ENCODE data around the gene S100A2.

S100A2 gene

DNA sequence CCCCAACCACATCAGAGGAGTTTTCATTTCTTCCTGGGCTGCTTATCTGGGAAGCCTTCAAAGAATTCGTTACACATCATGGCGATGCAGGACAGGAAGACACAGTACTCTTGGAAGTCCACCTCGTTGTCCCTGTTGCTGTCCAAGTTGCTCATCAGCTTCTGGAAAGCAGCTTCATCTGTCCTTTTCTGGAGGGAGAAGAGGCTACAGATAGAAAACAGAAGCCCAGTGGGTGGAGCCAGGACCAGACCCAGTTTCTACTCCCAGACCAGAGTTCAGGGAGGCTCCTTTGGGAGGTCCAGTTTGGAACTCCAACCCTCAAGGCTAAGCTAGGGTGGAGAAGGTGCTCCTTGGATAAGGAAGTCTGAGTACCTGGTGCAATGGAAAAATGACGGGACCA lies 21.9 kb downstream of the S100A2 start:
- no peak for DNase-seq

DNA sequence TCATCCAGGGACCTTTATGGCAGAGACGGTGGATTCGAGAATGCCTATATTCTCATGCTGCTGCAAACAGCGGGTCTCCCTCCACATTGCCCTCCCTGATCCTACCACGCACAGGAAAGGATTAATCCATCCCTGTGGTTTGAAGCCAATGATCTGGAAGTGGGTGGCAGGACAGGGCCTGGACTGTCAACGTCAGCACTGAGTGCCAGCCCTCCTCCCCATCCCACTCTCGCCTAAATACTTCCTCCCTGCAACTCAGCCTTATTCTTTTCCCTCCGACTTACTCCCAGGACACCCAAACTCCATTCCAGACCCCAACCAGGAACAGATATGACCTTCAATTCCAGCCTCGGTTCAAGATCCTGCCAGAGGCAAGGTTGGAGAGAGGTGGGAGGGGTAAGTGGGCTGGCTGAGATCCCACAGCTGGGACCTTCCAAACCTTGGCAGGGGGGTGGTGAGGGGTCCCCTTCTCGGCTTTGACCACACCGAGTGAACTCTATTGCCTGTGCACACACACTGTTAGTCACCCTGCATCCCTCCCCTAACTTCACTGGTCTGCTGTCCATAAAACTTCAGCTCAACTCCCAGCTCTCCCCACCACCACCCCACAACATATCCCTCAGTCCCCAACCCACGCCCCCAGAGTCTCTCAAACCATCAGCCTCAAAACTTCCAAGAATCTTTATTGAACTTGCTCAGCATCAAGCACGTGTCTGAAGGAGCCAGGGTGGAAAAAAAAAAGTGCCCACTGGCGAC lies 22.5 kb downstream of the S100A2 start:
- DNase-seq: no peak

DNA sequence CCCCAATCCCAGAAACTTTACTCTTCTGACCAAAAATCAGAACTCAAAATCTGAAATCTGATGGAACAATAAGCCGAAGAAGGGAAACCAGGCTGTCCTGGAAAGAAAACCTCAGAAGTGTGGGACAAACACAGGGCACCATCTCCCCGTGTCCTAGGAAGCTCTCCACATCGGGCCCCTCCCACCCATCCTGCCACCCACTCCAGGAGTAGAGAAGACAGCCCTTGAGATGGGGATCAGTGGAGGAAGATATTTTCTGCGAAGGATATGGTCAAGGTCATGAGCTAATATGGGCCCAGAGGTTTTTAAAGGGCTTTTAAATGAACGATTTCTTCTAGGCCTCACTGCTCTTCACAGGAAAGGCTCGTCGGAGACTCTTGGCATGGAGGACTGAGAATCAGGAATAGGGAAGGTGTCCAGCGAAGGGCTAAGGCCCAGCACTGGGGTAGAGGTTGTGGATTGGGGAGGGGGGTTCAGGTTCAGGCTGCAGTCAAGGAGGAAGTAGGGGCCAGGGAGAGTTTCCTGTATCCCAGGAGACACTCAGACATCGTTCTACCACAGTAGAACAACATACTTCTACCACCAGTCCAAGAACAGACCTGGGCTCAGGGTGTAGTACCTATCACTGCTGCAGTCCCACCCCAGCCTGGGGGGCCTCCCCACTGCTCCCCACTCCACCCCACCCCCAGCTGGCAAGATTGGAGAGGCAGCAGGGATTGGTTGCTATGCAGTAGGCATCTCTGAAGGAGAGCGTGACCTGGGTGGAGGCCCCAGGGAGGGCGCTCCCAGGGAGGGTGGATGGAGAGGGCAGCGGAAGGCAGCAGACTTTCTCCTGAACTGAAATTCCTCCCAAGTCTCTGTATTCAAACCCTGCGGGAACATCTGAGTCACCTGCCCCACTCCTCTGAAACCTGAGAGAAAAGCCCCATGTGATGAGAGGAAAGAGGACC lies 23.7 kb downstream of the S100A2 start:
- DNase-seq: no peak

DNA sequence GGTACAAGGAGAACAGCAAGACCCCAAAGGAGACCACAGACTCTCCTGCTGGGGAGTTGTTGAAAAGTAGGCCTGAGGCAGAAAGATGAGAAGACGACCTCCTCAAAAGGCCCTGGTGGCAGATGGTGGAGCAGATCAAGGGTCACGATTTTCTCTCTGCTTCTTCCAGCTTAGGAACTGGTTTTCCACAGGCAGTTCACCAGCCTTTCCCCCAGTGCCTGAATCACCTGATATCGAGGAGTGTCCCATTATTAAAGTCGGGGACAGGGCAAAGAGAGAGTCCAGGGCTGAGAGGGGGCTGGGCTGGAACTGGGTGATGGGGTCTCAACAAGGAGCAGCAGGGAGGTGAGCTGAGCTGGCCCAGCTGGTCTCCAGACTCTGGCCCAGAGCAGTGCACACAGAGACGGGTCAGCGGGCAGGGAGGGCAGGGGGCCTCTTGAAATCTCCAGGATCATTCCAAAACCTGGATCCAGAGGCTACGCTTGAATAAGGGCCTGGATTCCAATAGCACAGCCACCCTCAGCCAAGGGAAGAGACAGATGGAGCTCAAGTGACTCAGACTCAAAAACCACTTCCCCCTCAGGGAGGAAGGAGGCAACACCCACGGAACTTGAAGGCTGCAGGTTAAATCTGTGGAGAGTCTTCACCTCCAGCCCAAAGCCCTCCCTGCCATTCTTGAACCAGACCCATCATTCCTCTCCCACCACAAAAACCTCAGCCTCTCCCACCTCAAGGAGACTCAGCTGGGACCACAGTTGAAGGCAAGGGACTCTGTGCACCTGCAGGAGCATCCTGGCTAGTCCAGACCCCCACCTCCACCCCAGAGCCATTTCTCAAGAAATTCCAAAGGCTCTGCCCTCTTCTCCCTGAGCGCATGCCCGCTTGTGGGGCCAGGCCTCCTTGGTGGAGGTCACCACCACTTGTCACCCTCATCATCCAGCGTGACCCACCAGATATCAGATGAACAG lies 25.0 kb downstream of the S100A2 start, which contains the start of gene S100A5:
Gene S100A5, minus strand, starts transcription at position 541 of the 968 bp plus-strand sequence. CDS start 743 bp downstream, outside the sequence.
- peak; percentile 52 for DNase-seq

DNA sequence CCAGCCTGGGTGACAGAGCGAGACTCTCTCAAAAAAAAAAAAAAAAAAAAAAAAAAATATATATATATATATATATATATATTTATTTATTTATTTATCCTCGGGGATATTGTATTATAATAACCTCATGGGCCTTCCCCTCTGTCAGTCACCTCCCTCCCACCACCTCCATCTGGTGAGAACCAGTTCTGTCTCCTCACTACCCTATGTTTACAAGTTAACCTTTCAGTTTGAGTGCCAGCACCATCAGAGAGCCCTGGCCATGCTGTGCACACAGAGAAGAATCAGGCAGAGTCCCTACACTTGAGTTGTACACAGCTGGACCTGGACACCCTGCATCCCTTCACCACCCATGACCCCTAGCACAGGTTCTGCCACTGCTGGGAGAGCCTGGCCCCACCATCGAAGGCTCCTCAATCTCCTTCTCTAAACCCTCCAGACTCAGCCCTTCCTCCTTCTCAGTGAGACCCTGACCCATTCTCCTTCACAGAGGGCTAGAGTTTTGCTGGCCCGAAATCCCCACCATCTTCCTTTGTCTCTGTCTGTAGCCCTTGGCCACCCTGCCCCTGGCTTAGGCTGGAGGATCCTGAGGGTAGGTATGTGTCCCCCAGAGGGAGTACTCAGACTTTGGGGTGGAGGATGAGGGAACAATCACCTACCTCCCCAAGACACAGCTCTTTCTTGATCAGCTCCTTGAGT lies 26.1 kb downstream of the S100A2 start:
- peak; percentile 20 for DNase-seq

DNA sequence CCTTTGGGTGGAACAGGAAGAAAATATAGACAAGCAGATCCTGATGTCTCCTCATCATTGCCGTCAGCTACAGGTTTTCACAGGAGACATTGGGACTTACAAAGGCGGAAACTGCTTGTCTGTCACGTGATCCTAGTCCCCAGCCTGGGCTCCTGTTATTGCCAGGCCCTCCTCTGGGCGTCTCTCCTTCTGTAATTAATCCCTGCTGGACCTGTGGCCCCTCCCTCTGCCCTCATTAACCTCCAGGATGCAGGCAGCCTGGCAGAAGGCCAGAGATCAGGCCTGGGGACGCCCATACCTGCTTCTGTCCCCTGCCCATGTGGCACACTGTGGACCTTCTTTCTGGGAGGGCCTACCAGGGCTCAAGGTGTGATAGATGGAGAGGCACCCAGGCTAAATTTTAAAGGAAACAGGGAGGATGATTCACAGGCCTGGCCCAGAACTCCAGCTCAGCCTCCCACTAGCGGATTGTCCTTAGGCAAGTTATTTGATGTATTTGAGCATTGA lies 27.3 kb downstream of the S100A2 start:
- DNase-seq: peak; percentile 79

DNA sequence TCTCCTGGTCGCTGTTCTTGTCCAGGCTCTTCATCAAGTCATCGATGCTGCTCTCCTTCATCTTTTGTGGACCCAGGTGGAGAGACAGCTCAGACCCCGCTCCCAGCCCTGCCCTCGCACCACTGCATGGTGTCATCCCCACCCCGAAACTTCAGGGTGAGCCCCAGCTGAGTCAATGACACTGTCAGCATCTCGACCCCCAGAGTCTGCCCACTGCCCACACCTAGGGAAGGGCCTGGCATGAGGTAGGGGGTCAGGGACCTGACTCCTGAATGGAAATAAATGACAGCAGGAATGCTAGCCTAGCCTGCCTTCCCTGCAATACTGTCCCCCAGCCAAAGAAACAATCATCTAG lies 28.3 kb downstream of the S100A2 start:
- DNase-seq: no peak

DNA sequence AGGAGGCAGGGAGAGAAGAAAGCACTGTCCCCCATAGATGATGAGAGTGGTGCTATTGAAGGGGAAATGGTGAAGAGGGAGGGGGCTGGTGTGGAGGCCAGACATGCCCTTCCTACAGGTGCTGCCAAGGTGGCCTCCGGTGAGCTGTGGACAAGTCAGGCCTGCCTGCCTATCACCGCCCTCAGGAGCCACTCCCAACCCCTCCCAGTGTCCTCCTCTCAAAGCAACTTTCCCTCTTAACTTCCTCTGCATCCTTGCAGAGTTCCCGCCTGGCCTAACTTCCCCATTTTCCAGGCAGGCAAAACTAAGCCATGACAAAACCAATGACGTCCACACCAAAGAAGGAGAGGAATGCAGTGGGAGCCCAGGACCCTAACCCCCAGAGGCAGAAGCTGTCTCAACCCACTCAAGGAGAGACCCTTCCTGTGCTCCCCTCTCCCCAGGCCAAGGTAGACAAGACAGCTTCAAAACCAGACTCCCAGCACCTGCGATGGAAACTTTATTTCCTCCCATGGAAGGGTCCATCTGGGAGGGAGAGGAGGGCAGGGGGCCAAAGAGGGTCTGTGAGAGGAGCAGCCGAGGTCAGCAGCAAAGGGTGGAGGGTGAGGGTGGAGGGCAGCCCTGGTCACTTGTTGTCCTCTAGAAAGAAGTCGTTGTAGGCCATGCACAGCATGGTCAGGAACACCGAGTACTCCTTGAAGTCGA lies 28.8 kb downstream of the S100A2 start:
- no peak for DNase-seq

DNA sequence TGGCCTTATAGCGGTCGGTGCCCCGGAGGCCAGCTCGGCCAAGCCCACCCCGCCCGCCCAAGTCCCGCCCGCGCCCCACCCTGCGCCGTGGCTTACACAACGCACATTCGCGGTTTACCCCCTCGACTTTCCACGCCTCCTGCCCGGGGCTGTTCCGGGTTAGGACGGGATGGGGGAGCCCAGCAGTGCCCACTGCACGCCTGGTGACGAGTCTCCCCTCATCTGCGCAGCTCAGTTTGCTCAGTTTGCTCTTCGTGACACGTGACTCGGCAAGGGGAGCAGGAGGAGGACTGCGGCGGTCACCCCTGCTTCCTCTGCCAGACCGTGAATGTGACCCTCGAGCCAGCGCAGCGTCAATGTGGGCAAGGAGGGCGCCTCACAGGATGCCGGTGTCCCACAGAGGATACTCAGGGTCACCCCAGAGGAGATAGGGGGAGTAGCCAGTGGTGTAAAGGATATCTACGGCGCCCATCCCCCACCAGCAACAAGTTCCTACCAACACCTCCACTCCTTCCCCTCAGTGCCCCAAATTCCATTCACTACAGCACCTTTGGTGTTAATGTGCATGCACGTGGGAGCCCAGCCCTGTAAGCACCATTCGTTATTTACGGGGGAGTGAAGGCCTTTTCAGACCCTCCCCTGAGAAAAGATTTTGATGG lies 29.5 kb downstream of the S100A2 start:
- peak; percentile 43 for DNase-seq

DNA sequence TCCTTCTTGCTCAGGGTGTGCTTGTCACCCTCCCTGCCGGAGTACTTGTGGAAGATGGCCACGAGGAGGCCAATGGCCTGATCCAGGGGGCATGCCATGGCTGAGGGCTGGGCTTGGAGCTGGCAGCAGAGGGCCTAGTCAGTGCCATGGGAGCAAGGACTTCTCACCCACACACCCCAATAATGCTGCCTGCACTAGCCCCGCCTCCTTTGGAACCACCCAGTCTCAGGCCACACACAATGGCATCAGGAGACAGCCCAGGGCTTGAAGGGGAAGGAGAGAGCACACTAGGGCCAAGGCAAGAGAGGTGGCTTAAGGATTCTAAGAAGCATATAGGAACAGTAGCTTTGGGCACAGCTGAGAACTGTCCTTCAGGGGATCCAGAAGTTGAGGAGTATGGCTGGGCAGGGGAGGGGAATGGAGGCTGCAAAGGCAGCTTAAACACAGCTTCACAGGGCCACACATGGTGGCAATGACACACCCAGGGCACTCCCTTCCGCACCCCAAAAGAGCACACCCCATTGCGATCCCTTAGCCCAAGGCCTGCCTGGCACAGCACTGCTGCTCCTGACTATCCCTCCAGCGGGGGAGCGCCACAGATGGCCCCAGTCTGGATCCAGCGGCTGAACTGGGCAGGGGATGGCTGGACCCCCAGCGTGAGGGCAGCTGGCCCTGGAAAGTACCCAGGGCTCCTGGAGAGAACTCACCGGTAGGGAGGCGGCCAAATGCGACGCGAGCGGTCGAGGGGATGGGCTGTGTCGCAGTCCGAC lies 30.2 kb downstream of the S100A2 start, which contains the start of gene S100A6:
Gene S100A6, minus strand, starts transcription at position 750 of the 770 bp plus-strand sequence. Its CDS starts 652 bp downstream, at position 98.
- no peak for DNase-seq

DNA sequence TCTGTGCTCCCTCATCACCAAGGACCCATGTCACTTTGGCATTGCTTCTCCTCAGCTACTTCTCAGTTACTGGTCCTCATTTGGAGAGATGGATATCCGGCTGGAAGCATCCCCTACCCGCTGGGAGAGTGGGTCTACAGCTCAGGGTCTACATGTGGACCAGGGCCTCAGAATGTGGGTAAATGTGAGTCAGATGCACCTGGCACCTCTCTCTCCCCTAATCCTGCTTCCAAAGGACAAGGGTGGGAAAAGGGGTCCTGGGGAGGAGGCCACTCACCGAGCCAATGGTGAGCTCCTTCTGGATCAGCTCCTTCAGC lies 30.8 kb downstream of the S100A2 start:
- DNase-seq: no peak

DNA sequence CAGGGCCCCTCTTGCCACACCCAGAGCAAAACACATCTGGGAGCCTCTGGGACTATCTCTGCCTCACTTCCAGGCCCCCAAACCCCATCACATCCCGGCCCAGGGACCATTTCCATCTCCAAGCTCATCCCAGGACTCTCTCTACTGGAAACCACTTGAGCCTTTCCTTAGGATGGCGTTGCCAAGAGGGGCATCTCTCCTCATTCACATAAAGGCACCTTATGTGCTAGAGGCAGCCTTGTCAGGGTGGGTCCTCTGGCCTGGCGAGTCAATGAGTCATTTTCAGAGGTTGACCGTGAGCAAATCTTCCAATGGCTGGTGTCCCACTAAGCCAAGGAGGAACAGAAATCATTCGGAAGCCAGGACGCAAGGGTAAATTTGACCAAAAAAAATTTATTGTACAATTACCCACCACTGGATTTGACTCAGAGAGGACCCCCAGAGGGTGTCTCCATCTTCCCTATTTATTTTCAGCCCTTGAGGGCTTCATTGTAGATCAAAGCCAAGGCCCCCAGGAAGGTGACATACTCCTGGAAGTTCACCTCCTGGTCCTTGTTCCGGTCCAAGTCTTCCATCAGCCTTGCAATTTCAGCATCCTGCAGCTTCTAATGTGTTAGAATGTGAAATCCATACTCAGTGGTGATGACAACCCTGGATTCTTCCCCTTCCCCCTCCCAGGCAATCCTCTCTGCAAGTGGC lies 31.3 kb downstream of the S100A2 start:
- no peak for DNase-seq

DNA sequence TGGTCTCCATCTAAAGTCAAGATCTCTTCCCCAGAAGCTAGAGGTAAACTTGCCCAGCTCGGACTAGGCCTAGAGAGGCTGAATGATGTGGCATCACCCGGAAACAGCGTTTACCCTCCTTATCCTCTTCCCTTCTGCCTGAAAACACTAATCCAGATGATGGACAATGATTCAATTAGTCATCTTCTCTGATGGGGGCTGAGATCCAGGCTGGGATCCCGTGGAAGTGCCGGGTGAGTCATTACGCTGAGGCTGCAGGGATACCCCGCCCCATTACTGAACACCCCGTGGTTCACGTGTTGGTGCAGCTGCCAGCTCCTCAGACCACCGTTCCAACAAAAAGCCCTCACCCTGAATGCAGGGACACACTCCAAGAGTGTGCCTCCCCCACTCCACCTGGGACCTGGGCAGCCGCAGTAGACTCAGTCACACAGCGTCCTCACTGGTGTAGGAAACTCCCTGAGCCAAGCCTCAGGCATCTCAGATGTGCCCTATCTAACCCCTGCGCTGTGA lies 31.9 kb downstream of the S100A2 start:
- peak; percentile 50 for DNase-seq

DNA sequence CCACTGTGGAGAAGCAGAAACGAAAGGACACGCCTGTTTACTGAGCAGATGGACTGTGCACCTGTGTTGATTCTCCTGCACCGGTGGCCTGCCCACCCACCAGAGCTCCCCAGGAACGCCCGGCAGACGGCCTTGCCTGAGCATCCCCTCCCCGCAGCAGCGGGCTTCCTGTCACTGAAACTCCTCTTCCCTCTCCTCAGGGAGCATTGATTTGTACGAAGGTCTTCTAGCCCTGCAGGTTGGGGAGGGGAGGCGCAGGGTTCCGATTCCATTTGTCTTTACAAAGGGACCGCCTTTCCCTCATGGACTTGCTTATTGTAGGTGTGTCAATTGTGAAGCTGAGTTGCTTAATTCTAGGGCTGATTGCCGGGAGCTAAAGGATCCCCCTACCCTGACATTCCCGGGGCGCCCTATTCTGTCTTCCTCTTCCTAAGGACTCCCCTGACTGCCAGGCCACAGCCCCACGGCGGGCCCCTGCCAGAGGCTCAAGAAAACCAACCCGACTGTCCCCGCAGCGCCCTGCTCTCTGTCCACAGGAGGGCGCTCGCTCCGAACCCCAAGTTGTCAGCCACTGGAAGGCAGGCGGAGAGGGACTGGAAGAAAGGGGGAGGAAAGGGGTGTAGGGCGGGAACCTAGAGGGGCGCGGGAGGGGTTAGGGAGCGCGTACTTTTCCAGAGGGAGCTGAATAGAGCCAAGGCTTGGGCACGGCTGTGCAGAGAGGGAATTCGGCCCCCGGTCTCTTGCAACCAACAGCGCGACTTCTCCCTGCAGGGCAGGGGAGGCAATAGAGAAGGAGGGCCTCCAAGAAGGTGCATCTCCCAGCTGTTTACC lies 32.7 kb downstream of the S100A2 start:
- DNase-seq: peak; percentile 97

DNA sequence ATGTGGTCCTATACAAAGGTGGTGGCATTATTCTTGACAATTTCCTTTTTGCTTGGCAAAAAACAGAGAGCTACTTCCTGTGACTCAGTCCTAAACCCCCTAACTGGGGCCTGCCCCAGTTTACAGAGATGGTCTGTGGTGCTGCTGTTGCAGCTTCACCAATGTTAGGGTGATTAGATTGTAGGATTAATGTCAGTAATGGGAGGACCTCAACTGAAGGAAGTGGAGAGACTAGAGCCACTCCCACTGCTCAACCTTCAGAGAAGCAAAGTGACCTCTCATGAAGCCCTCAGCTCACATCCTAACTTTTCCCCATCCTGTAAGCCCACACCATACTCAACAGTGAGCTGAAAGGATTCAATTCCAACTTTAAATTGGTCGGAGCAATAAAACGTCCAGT lies 33.5 kb downstream of the S100A2 start:
- no peak for DNase-seq

DNA sequence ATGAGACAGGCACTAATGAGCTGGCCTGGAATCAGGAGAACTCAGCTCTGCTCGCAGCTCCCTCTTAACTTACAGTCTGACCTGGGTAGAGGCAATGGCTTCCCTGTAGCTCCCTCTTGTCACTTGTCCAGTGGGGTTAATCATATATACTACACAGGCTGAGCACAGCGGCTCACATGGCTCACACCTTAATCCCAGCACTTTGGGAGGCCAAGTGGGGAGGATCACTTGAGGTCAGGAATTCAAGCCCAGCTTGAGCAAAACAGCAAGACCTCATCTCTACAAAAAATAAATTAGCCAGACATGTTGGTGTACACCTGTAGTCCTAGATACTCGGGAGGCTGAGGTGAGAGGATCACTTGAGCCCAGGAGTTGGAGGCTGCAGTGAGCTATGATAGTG lies 34.0 kb downstream of the S100A2 start:
- DNase-seq: no peak

DNA sequence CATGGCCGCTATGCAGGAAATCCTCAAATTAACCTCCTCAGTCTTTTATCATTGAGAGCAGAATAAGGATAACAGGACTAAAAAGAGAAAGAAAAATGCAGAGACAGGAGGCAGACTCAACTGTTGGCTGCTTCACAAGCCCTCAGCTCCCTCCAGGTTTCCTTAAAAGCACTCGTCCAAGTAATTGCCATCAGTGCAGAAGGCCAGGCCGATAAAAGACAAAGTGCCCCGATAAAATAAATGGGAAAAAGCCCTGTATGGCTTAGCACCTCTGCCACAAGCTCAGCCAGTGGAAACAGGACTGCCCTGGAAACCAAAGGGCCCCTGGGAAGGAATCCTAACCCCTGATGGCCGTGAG lies 38.0 kb downstream of the S100A2 start:
- no peak for DNase-seq

DNA sequence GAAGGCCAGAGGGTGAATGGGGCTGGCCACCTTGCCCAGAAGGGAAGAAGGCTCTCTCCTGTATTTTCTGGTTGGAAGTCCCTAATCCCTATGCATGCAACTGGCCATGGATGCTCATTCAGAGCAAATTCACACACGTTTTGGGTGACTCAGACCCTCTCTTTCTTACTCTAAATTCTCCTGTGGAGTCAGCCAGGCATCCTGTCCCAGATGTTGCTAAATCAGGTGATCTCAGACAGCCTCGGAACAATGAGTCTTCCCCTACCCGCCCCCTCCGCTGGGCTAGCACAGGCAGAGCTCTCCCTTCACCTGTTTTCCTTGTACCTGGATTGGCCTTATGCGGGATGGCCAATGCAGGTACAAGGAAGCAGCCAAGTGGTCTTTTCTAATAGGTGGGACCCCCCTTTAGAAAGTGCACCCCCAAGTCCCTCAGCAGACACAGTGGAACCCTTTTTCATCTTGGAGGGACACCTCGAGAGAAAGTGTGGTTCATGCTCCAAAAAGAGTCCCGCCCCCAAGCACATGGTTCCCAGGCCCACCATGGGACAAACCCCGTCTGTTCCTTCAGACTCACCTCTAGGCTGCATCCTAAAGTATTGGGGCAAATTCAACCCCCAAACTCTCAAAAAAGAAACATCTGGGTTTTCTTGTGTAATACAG lies 38.5 kb downstream of the S100A2 start:
- DNase-seq: no peak
